ELR (cell line): ENCODE results near the gene TEAD1.

ENCODE experiments used
- DNase-seq: peaks from one replicate; pipeline ENCODE4 v3.0.0-alpha.2; 2015; ENCODE audit warnings: low read depth

TEAD1 gene

GRCh38 chr11:12764187-12764914 is 90.1 kb downstream of the TEAD1 start:
- DNase-seq: no peak

- DNase-seq: no peak
These were observed 91.2 kb downstream of the TEAD1 start for GRCh38 chr11:12765428-12765827.

GRCh38 chr11:12767027-12767426 is 92.8 kb downstream of the TEAD1 start:
- no peak for DNase-seq

GRCh38 chr11:12767577-12767976 is 93.4 kb downstream of the TEAD1 start:
- no peak for DNase-seq

GRCh38 chr11:12768726-12769673 is 94.8 kb downstream of the TEAD1 start:
- DNase-seq: no peak

- peak; percentile 88 for DNase-seq
These were observed 95.7 kb downstream of the TEAD1 start for GRCh38 chr11:12769834-12770345.

GRCh38 chr11:12770435-12770834 is 96.2 kb downstream of the TEAD1 start:
- no peak for DNase-seq

- no peak for DNase-seq
These were observed 96.9 kb downstream of the TEAD1 start for GRCh38 chr11:12770966-12771597.

GRCh38 chr11:12771875-12772274 is 97.7 kb downstream of the TEAD1 start:
- peak; percentile 54 for DNase-seq

GRCh38 chr11:12772324-12772723 is 98.1 kb downstream of the TEAD1 start:
- no peak for DNase-seq

GRCh38 chr11:12773591-12773990 is 99.4 kb downstream of the TEAD1 start:
- DNase-seq: no peak

- no peak for DNase-seq
These were observed 101.7 kb downstream of the TEAD1 start for GRCh38 chr11:12775955-12776354.

- DNase-seq: no peak
These were observed 103.1 kb downstream of the TEAD1 start for GRCh38 chr11:12777208-12777874.

- no peak for DNase-seq
These were observed 104.2 kb downstream of the TEAD1 start for GRCh38 chr11:12778240-12778905.

GRCh38 chr11:12783765-12784164 is 109.5 kb downstream of the TEAD1 start:
- DNase-seq: no peak

GRCh38 chr11:12784445-12784844 is 110.2 kb downstream of the TEAD1 start:
- DNase-seq: no peak

- no peak for DNase-seq
These were observed 110.8 kb downstream of the TEAD1 start for GRCh38 chr11:12784987-12785386.

- DNase-seq: no peak
These were observed 111.7 kb downstream of the TEAD1 start for GRCh38 chr11:12785901-12786300.

GRCh38 chr11:12786450-12786849 is 112.2 kb downstream of the TEAD1 start:
- no peak for DNase-seq

GRCh38 chr11:12786891-12787290 is 112.7 kb downstream of the TEAD1 start:
- DNase-seq: no peak

- DNase-seq: peak; percentile 90
These were observed 113.6 kb downstream of the TEAD1 start for GRCh38 chr11:12787847-12788246.
